ENCODE data around the gene PHYKPL. TPM values are rescaled to one million over a fixed set of nuclear protein-coding genes. Genes with fewer than 3 reads are reported as not detected.

The PHYKPL gene
- total RNA-seq: 10 to 100 TPM; 15.0 to 93.2 (median 56.0) TPM
- polyA plus RNA-seq: 100 to 1,000 TPM in 1 of 3 donors, 10 to 100 TPM in 2; 21.2 to 125 (median 89.6) TPM
- long read RNA-seq, donor 1, partial matches to known transcripts: 91 of 164 reads
- long read RNA-seq, donor 1, other reads (novel, unspliced or antisense): 68 of 164 reads
- long read RNA-seq, donor 2, partial matches to known transcripts: 0 of 1 reads
- long read RNA-seq, donor 2, other reads (novel, unspliced or antisense): 0 of 1 reads
- long read RNA-seq, donor 3, partial matches to known transcripts: 0 of 2 reads
- long read RNA-seq, donor 3, other reads (novel, unspliced or antisense): 0 of 2 reads
- long read RNA-seq, donor 4, transcript PHYKPL-201 (13 exons, 2,038 nt): major isoform, 15 of 27 reads
- long read RNA-seq, donor 4, partial matches to known transcripts: 1 of 27 reads
- long read RNA-seq, donor 4, other reads (novel, unspliced or antisense): 11 of 27 reads
- long read RNA-seq, donor 5, transcript PHYKPL-201 (13 exons, 2,038 nt): major isoform, 42 of 97 reads
- long read RNA-seq, donor 5, partial matches to known transcripts: 14 of 97 reads
- long read RNA-seq, donor 5, other reads (novel, unspliced or antisense): 39 of 97 reads
- long read RNA-seq, donor 6, transcript PHYKPL-201 (13 exons, 2,038 nt): major isoform, 5 of 15 reads
- long read RNA-seq, donor 6, partial matches to known transcripts: 1 of 15 reads
- long read RNA-seq, donor 6, other reads (novel, unspliced or antisense): 9 of 15 reads
- long read RNA-seq, donor 7, partial matches to known transcripts: 0 of 3 reads
- long read RNA-seq, donor 7, other reads (novel, unspliced or antisense): 0 of 3 reads
- long read RNA-seq, donor 8, transcript PHYKPL-201 (13 exons, 2,038 nt): major isoform, 5 of 6 reads
- long read RNA-seq, donor 8, partial matches to known transcripts: 0 of 6 reads
- long read RNA-seq, donor 8, other reads (novel, unspliced or antisense): 0 of 6 reads
- long read RNA-seq, donor 9, partial matches to known transcripts: 80 of 89 reads
- long read RNA-seq, donor 9, other reads (novel, unspliced or antisense): 9 of 89 reads
- long read RNA-seq, donor 10, partial matches to known transcripts: 0 of 2 reads
- long read RNA-seq, donor 10, other reads (novel, unspliced or antisense): 0 of 2 reads

- peak; percentile 76 to 86 (median 82) for DNase-seq
- H3K4me1 ChIP-seq (replicated peaks in 1 of 2): peaks cover 25 to 47% of the 10 kb centered on the region in 2 donors
- TF ChIP-seq POLR2A (IDR thresholded peaks at IDR 0.05): peak in 1 of 2 donors; percentile 60
- TF ChIP-seq, protein P1, sequence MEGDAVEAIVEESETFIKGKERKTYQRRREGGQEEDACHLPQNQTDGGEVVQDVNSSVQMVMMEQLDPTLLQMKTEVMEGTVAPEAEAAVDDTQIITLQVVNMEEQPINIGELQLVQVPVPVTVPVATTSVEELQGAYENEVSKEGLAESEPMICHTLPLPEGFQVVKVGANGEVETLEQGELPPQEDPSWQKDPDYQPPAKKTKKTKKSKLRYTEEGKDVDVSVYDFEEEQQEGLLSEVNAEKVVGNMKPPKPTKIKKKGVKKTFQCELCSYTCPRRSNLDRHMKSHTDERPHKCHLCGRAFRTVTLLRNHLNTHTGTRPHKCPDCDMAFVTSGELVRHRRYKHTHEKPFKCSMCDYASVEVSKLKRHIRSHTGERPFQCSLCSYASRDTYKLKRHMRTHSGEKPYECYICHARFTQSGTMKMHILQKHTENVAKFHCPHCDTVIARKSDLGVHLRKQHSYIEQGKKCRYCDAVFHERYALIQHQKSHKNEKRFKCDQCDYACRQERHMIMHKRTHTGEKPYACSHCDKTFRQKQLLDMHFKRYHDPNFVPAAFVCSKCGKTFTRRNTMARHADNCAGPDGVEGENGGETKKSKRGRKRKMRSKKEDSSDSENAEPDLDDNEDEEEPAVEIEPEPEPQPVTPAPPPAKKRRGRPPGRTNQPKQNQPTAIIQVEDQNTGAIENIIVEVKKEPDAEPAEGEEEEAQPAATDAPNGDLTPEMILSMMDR (IDR thresholded peaks at IDR 0.05): peak in 1 of 6 experiments; percentile 7
- intact Hi-C loops (cut with DNase I): no loop called here
- H3K36me3 ChIP-seq (replicated peaks in 1 of 2): peaks cover 0 to 27% of the 10 kb centered on the region in 2 donors
- no peaks in the 10 kb centered on the region for H3K9me3 ChIP-seq (replicated peaks in 1 of 3)
- H3K4me3 ChIP-seq: peak within 1 kb of the TSS; percentile 47 to 79 (median 70)
- H3K27ac ChIP-seq: peak within 1 kb of the TSS; percentile 75 to 95 (median 92)
- no peaks in the 10 kb centered on the region for H3K27me3 ChIP-seq
- WGBS, 4 donors: 1 to 2% (median 1%) methylated on average over 18 to 102 of the region's 102 CpGs
These were observed at the start of gene PHYKPL for GRCh38 chr5:178232124-178232919. TSS of gene PHYKPL (minus strand) at chr5:178232802. CDS start at chr5:178232550, 252 bp downstream.

DNA sequence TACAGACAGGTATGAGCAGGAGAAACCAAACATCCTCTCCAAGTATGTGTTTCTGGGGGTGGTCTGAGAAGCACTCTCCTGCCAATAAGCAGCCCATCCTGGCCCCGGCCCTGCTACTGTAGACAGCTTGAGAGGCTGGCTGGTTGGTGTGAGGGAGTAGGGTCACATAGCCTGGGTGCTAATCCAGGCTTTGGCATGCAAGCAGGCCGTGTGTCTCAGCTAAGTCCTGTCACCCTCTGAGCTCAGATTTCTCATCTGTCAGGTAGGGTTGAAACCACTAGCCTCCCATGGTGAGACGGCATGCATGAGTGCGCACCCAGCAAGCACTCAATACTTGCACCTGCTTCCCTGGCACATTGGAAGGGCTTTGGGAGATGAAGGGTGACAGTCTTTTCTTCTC lies 49.8 kb upstream of the PHYKPL start:
- Histone ChIP-seq H3K36me3 (replicated peaks in 1 of 2) (no peaks in the 10 kb centered on the region), H3K4me3 (no peak overlapping the region), H3K4me1 (replicated peaks in 1 of 2) (peaks cover 0 to 2% of the 10 kb centered on the region in 2 donors), H3K27ac (no peak overlapping the region), H3K9me3 (replicated peaks in 1 of 3) (peaks cover 0 to 6% (median 0%) of the 10 kb centered on the region in 3 donors), H3K27me3 (no peaks in the 10 kb centered on the region)
- intact Hi-C loops (cut with DNase I): loop anchor here (5.0 to 10.0 kb wide), 2 partner anchors 270 to 552 kb away; no protein-coding TSS in a partner anchor
- DNase-seq: no peak
- no peak for TF ChIP-seq POLR2A (IDR thresholded peaks at IDR 0.05)
- TF ChIP-seq, protein P1 (IDR thresholded peaks at IDR 0.05): no peak
- 78 to 90% (median 83%) methylated on average over 3 to 4 of the region's 4 CpGs for WGBS, 4 donors

DNA sequence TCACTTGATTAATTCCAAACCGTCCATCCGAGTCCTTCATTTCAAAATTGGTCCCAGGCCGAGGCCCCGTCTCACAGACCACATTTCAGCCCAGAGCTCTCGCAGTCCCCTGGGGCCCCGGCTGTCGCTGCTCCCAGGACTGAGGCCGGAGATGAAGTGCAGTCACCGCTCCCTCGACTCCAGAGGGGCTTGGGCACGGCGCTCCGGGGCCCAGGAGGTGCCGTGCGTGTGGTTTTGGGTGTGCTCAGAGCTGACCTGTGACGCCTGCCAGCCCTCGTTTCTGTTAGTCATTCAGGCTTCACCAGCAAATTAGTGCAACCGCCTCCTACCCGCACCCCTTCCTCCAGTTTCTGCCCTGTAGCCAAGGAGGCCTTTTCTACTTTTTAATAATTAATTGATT lies 48.7 kb upstream of the PHYKPL start:
- no peaks in the 10 kb centered on the region for H3K36me3 ChIP-seq (replicated peaks in 1 of 2)
- no peak overlapping the region for H3K27ac ChIP-seq
- intact Hi-C loops (cut with DNase I): loop anchor here (5.0 to 10.0 kb wide), 2 partner anchors 271 to 553 kb away; no protein-coding TSS in a partner anchor
- H3K9me3 ChIP-seq (replicated peaks in 1 of 3): peaks cover 0 to 6% (median 0%) of the 10 kb centered on the region in 3 donors
- no peak for DNase-seq
- H3K4me3 ChIP-seq: no peak overlapping the region
- no peaks in the 10 kb centered on the region for H3K27me3 ChIP-seq
- peaks cover 0 to 2% of the 10 kb centered on the region in 2 donors for H3K4me1 ChIP-seq (replicated peaks in 1 of 2)
- 76 to 83% (median 80%) methylated on average over 13 to 19 of the region's 19 CpGs for WGBS, 4 donors
- TF ChIP-seq POLR2A (IDR thresholded peaks at IDR 0.05): no peak
- TF ChIP-seq, protein P1 (IDR thresholded peaks at IDR 0.05): no peak

Measured in adrenal gland (tissue), 19 donors.